Bronchial epithelial cell (primary cell): ENCODE measurements around the gene SURF4. TPM values are rescaled to one million over a fixed set of nuclear protein-coding genes. Genes with fewer than 3 reads are reported as not detected.

ENCODE experiments used
- DNase-seq: peaks from one replicate; pipeline ENCODE4 v3.0.0-alpha.2; 2010; ENCODE audit warnings: low read depth
- FAIRE-seq: peaks from 2 replicates; lab custom pipeline; 2011; peaks lifted over from hg19 to GRCh38; lab: Jason Lieb, UNC
- H3K27me3 ChIP-seq: 2 replicates; pipeline ENCODE4 v1.5.1; 2011; ENCODE audit warnings: low read length; ENCODE audit not compliant: control insufficient read depth, insufficient read depth
- H3K36me3 ChIP-seq: 2 replicates; pipeline ENCODE4 v1.5.1; 2011; ENCODE audit warnings: low read length; ENCODE audit not compliant: control insufficient read depth, insufficient read depth
- H3K4me3 ChIP-seq: 2 replicates; pipeline ENCODE4 v1.5.1; 2011; ENCODE audit warnings: mild to moderate bottlenecking, low read depth, low read length, control low read depth
- CTCF ChIP-seq: IDR thresholded peaks from 2 replicates; pipeline ENCODE4 v1.5.1; 2011; ENCODE audit warnings: mild to moderate bottlenecking, moderate library complexity, low read length, control low read depth, inconsistent platforms; ENCODE audit not compliant: insufficient read depth, severe bottlenecking
- total RNA-seq: library from RNA; depleted of rRNA; stranded (reverse); fragments of >200 nt; gene quantifications from 2 replicates; pipeline ENCODE4 v1.2.1, GENCODE V29; 2014

The SURF4 gene
- total RNA-seq, 1 donor from 2014 or later, result 295 TPM

- FAIRE-seq (no peak), DNase-seq (no peak)
- H3K27me3 ChIP-seq, result no peaks in the 10 kb centered on the region
- H3K4me3 ChIP-seq, result no peak overlapping the region
- H3K36me3 ChIP-seq, result peaks cover 33% of the 10 kb centered on the region
- TF ChIP-seq CTCF, result no peak
Measured at GRCh38 chr9:133367778-133368177, 8.1 kb downstream of the SURF4 start.

GRCh38 chr9:133367221-133367620, 8.6 kb downstream of the SURF4 start:
- no peak for TF ChIP-seq CTCF
- FAIRE-seq (no peak), DNase-seq (no peak)
- Histone ChIP-seq H3K27me3 (no peaks in the 10 kb centered on the region), H3K36me3 (peaks cover 34% of the 10 kb centered on the region), H3K4me3 (no peak overlapping the region)

- TF ChIP-seq CTCF, result no peak
- Histone ChIP-seq H3K27me3 (no peaks in the 10 kb centered on the region), H3K4me3 (no peak overlapping the region), H3K36me3 (peaks cover 34% of the 10 kb centered on the region)
- DNase-seq, result no peak
- no peak for FAIRE-seq
Measured at GRCh38 chr9:133366435-133366834, 9.4 kb downstream of the SURF4 start.

- TF ChIP-seq CTCF, result no peak
- no peak for FAIRE-seq
- Histone ChIP-seq H3K36me3 (peaks cover 32% of the 10 kb centered on the region), H3K4me3 (no peak overlapping the region), H3K27me3 (no peaks in the 10 kb centered on the region)
- no peak for DNase-seq
Measured at GRCh38 chr9:133362359-133363044, 13.4 kb downstream of the SURF4 start.

- H3K36me3 ChIP-seq, result peaks cover 24% of the 10 kb centered on the region
- no peak for TF ChIP-seq CTCF
Measured at GRCh38 chr9:133361507-133362092, 14.3 kb downstream of the SURF4 start.

More at GRCh38 chr9:133361507-133362092, 14.3 kb downstream of the SURF4 start:
- no peak for DNase-seq
- Histone ChIP-seq H3K27me3 (no peaks in the 10 kb centered on the region), H3K4me3 (no peak overlapping the region)
- peak; percentile 58 for FAIRE-seq
